SH-SY5Y (cell line): ENCODE measurements around the gene MAST2.

ENCODE experiments used
- GATA2 ChIP-seq: IDR thresholded peaks from 2 replicates; pipeline ENCODE4 v1.6.1; 2011; ENCODE audit warnings: mild to moderate bottlenecking, low read depth, low read length
- GATA3 ChIP-seq: IDR thresholded peaks from 2 replicates; pipeline ENCODE4 v1.6.1; 2011; ENCODE audit warnings: low read depth, mild to moderate bottlenecking, low read length, moderate library complexity

The MAST2 gene

GRCh38 chr1:45803299-45803780 lies at the start of gene MAST2:
Gene MAST2 (plus strand): TSS chr1:45803612. CDS start chr1:45803896, 284 bp downstream.
- TF ChIP-seq GATA2 = no peak
- TF ChIP-seq GATA3 = no peak

GRCh38 chr1:45755697-45756096 lies 47.7 kb upstream of the MAST2 start:
- TF ChIP-seq GATA2 (no peak), GATA3 (no peak)

DNA sequence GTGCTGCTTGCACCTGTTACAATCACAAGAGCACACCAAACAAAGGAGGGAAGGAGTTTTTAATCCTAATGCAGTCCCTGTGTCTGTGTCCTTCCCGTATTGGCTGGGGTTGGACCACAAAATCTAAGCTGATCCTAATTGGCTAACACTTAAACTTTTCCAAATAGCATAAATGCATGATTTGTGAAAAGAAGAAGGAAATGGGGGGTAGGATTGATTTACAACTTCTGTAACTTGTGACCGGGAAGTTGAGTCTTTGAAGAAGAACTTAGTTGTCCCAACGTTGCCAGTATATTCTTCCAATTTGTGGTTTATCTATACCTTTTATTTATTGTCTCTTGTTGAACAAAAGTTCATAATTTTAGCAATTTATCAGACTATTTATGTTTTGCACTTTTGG lies 41.1 kb upstream of the MAST2 start:
- TF ChIP-seq GATA2 (no peak), GATA3 (no peak)

DNA sequence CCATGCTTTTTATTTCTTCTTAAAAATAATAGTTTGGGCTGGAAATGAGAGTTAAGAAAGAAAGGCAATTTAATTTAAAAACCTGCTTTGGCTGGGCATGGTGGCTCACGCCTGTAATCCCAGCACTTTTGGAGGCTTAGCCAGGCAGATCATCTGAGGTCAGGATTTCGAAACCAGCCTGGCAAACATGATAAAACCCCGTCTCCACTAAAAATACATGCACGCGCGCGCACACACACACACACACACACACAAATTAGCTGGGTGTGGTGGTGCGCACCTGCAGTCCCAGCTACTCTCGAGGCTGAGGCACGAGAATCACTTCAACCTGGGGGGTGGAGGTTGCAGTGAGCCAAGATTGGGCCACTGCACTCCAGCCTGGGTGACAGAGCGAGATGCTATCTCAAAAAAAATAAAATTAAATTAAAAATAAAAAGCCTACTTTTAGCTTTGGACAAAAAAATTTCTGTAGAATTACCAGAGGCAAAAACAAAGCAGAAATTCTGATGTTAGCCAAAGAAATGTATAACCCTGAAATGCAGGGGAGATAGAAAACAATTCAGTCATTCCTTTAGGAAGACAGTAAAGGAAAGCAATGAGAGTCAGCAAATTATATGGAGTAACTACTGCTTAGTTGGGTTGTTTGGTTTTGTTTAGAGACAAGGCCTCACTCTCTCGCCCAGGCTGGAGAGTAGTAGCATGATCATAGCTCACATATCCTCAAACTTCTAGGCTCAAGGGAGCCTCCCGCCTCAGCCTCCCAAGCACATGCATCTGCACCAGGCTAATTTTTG lies 37.2 kb upstream of the MAST2 start:
- TF ChIP-seq GATA2 (no peak), GATA3 (no peak)

GRCh38 chr1:45767035-45767434 lies 36.4 kb upstream of the MAST2 start:
- TF ChIP-seq GATA3 (no peak), GATA2 (no peak)

- TF ChIP-seq GATA3 = no peak
- TF ChIP-seq GATA2 = no peak
These were observed 34.0 kb upstream of the MAST2 start for GRCh38 chr1:45769261-45769932.

DNA sequence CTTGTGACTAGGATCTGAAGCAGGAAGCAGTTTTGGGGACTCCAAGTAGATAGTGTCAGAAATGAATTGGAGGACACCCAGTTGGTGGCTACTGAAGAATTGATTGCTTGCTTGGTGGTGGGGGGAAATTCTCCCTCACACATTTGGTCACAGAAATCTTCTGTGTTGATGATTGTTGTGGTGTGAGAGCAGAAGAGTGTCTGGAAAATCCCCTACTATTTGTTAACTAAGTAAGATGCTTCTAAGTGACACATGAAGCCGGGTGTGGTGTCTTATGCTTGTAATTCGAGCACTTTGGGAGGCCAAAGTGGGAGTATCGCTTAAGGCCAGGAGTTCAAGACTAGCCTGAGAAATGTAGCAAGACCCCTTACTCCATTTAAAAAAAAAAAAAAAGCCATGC lies 30.4 kb upstream of the MAST2 start:
- no peak for TF ChIP-seq GATA3

- TF ChIP-seq GATA3 (no peak), GATA2 (no peak)
These were observed 27.6 kb upstream of the MAST2 start for GRCh38 chr1:45775794-45776193.

GRCh38 chr1:45785583-45785982 lies 17.8 kb upstream of the MAST2 start:
- TF ChIP-seq GATA2 = no peak
- TF ChIP-seq GATA3 = no peak

DNA sequence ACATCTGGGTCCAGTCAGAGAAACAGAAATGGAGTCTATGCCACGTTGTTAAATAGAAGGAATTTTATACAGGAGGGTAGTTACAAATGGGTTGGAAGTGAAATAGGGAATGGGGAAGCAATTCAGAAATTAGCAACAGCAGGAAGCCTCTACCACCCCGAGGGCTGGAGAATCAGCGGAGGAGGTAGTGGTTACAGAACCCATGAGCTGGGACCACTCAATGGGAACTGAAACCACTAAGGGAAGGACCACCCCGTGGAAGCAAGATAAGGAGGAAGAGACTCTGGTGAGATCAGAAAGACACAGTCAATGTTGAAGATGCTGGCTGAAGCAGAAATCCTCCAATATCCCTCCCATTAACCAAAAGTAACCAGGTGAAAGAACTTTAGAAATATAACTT lies 15.5 kb upstream of the MAST2 start:
- no peak for TF ChIP-seq GATA3
- TF ChIP-seq GATA2 = no peak

- TF ChIP-seq GATA2 (no peak), GATA3 (no peak)
These were observed 13.8 kb upstream of the MAST2 start for GRCh38 chr1:45789601-45790000.

DNA sequence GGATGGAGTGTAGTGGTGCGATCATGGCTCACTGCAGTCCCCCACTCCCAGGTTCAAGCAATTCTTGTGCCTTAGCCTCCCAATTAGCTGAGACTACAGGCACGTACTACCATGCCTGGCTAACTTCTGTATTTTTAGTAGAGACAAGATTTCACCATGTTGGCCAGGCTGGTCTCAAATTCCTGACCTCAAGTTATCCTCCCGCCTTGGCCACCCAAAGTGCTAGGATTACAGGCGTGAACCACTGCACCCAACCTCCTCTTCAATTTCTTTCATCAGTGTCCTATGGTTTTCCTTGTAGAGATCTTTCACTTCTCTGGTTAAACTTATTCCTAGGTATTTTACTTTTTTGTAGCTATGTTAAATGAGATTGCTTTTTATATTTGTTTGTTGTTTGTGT lies 10.7 kb upstream of the MAST2 start:
- TF ChIP-seq GATA3 = no peak
- TF ChIP-seq GATA2 = no peak

DNA sequence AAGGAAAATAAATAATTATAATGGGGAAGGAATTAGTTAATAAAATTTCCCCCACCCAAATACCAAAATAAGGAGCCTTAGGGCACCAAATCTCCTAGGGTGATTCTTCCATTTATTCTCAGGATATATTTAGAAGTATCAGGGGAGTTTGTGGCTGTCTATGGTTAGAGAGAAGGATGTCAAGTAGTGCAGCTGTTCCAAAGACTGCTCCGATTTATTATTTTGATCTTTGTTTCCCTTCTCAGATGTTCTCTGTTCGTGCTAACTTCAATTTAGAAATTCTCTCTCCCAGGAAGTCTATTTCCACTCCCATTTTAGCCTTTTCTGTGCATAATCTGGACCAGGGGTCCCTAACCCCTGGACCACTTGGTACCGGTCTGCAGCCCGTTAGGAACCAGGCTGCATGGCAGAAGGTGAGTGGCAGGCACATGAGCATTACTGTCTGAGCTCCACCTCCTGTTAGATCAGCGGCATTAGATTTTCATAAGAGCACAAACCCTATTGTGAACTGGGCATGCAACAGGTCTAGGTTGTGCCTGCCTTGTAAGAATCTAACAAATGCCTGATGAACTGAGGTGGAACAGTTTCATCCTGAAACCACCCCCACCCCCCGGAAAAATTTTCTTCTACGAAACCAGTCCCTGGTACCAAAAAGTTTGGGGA lies 9.3 kb upstream of the MAST2 start:
- TF ChIP-seq GATA3 = no peak
- no peak for TF ChIP-seq GATA2

- no peak for TF ChIP-seq GATA2
- TF ChIP-seq GATA3 = no peak
These were observed 7.0 kb upstream of the MAST2 start for GRCh38 chr1:45796381-45796780.
